GM21381 (cell line): Measurements from ENCODE around the gene MOK.
A peak's percentile ranks its signal among the peaks of the same experiment; 100 is the strongest.
"Not testable (repeated sequence)": the region's sequence is repeated elsewhere in the genome, so short reads cannot be mapped to it uniquely, and the experiment has no call there.

Experiments used
- ATAC-seq: cut with Tn5 transposase; IDR thresholded peaks from one replicate; pipeline ENCODE4 v1.9.1; 2021; ENCODE audit warnings: mild to moderate bottlenecking, moderate library complexity; ENCODE audit not compliant: unreplicated experiment

Gene MOK

GRCh38 chr14:102321456-102322422 lies 16.8 kb upstream of the MOK start:
- ATAC-seq: no peak

GRCh38 chr14:102320671-102321455 lies 15.9 kb upstream of the MOK start:
- ATAC-seq: no peak

- peak; percentile 22 for ATAC-seq
Measured at GRCh38 chr14:102320033-102320660, 15.2 kb upstream of the MOK start.

GRCh38 chr14:102319351-102320032 lies 14.5 kb upstream of the MOK start, which contains the start of gene ZNF839:
TSS of gene ZNF839 (plus strand) at chr14:102319746. CDS start at chr14:102319766, 20 bp downstream.
- ATAC-seq: peak; percentile 58

- ATAC-seq: no peak
Measured at GRCh38 chr14:102318781-102319276, 13.9 kb upstream of the MOK start.

GRCh38 chr14:102317564-102318248 lies 12.7 kb upstream of the MOK start:
- no peak for ATAC-seq

GRCh38 chr14:102316743-102317563 lies 12.0 kb upstream of the MOK start:
- ATAC-seq: peak; percentile 60

GRCh38 chr14:102316338-102316742 lies 11.4 kb upstream of the MOK start:
- no peak for ATAC-seq

- no peak for ATAC-seq
Measured at GRCh38 chr14:102315121-102315520, 10.2 kb upstream of the MOK start.

- peak; percentile 54 for ATAC-seq
Measured at GRCh38 chr14:102314242-102315011, 9.5 kb upstream of the MOK start.

- no peak for ATAC-seq
Measured at GRCh38 chr14:102303664-102304063, 1.3 kb downstream of the MOK start.

GRCh38 chr14:102298303-102299070 lies 6.5 kb downstream of the MOK start:
- not testable (repeated sequence) for ATAC-seq

GRCh38 chr14:102297436-102298170 lies 7.4 kb downstream of the MOK start:
- no peak for ATAC-seq

- ATAC-seq: no peak
Measured at GRCh38 chr14:102295270-102295669, 9.7 kb downstream of the MOK start.

GRCh38 chr14:102293781-102294180 lies 11.2 kb downstream of the MOK start:
- no peak for ATAC-seq

- ATAC-seq: no peak
Measured at GRCh38 chr14:102292441-102292840, 12.5 kb downstream of the MOK start.

- ATAC-seq: no peak
Measured at GRCh38 chr14:102288139-102288538, 16.8 kb downstream of the MOK start.
